ENCODE measurements around the gene TSNAX. TPM values are rescaled to one million over a fixed set of nuclear protein-coding genes. Genes with fewer than 3 reads are reported as not detected.

TSNAX gene
- total and polyA plus RNA-seq, 2 of the 8 experiments (the other 6 are each of a cell fraction or from before 2014, with no cell fraction given), result 7.7 to 34.0 TPM

DNA sequence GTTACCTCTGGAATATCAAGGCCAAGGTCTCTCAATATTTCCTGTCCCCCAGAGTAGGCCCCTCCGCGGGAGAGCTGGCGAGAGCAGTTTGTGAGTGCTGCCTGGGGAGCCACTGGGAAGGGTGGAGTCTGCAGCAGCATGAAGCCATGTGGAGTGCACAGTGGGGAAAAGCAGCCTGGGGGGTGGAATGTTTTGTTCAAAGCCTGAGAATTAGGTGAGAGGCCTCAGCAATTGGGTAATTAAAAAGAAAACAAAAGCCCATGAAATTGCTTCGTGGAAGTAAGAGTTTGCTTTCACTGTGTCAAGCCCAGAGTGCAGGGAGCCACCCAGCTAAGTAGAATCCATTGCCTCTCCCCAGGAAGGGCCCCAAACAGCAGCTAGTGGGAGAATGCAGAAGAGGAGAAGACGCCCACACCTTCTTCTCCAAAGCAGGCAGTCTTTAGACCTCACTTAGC is 67.9 kb downstream of the TSNAX start (continued):
- no peak for TF ChIP-seq ATF3 (IDR thresholded peaks at IDR 0.05; ENCODE audit: insufficient read depth, low read depth, low read length)
- no peak for TF ChIP-seq NANOG (IDR thresholded peaks at IDR 0.05; ENCODE audit: insufficient read depth, low read depth, low read length, poor library complexity, severe bottlenecking)
- TF ChIP-seq TEAD4 (IDR thresholded peaks at IDR 0.05; ENCODE audit: low read depth, low read length), result no peak
- no peak for TF ChIP-seq EP300 (IDR thresholded peaks at IDR 0.05; ENCODE audit: borderline replicate concordance in 1 of 2, low read depth in 2 of 2, low read length in 2 of 2)
- no peak for TF ChIP-seq NRF1 (IDR thresholded peaks at IDR 0.05; ENCODE audit: low read depth, low read length)
- TF ChIP-seq, protein P1, sequence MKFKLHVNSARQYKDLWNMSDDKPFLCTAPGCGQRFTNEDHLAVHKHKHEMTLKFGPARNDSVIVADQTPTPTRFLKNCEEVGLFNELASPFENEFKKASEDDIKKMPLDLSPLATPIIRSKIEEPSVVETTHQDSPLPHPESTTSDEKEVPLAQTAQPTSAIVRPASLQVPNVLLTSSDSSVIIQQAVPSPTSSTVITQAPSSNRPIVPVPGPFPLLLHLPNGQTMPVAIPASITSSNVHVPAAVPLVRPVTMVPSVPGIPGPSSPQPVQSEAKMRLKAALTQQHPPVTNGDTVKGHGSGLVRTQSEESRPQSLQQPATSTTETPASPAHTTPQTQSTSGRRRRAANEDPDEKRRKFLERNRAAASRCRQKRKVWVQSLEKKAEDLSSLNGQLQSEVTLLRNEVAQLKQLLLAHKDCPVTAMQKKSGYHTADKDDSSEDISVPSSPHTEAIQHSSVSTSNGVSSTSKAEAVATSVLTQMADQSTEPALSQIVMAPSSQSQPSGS (IDR thresholded peaks at IDR 0.05; ENCODE audit: low read length), result no peak
